ENCODE results near the gene VWA7. TPM values are rescaled to one million over a fixed set of nuclear protein-coding genes. Genes with fewer than 3 reads are reported as not detected.
A peak's percentile ranks its signal among the peaks of the same experiment; 100 is the strongest.
"Not testable (repeated sequence)": the region's sequence is repeated elsewhere in the genome, so short reads cannot be mapped to it uniquely, and the experiment has no call there.

Gene VWA7
- total RNA-seq, 1 donor: 0.36 TPM

- H3K4me1 ChIP-seq (ENCODE audit: insufficient read depth, low read length): peaks cover 13% of the 10 kb centered on the region
- no peak for DNase-seq (ENCODE audit: insufficient read length, low spot score, missing footprints)
- H3K4me3 ChIP-seq (ENCODE audit: insufficient read depth, low read length): no peak overlapping the region
- H3K4me2 ChIP-seq (ENCODE audit: insufficient read depth, low read length): no peak overlapping the region
- no peaks in the 10 kb centered on the region for H3K27me3 ChIP-seq (ENCODE audit: insufficient read depth, low read length)
- H2AFZ ChIP-seq (ENCODE audit: low read length): no peak overlapping the region
- H3K27ac ChIP-seq (ENCODE audit: low read depth, low read length): no peak overlapping the region
- no peaks in the 10 kb centered on the region for H3K9me3 ChIP-seq (ENCODE audit: low read depth, low read length)
- no peaks in the 10 kb centered on the region for H3K36me3 ChIP-seq (ENCODE audit: insufficient read depth, low read length)
- no peak for TF ChIP-seq CTCF (IDR thresholded peaks at IDR 0.05; ENCODE audit: extremely low read depth, low read depth, low read length)
- no peaks in the 10 kb centered on the region for H3K79me2 ChIP-seq (ENCODE audit: insufficient read depth, low read length)
- no peaks in the 10 kb centered on the region for H4K20me1 ChIP-seq (ENCODE audit: insufficient read depth, low read length)
Measured at GRCh38 chr6:31811645-31812044, 34.5 kb upstream of the VWA7 start.

DNA sequence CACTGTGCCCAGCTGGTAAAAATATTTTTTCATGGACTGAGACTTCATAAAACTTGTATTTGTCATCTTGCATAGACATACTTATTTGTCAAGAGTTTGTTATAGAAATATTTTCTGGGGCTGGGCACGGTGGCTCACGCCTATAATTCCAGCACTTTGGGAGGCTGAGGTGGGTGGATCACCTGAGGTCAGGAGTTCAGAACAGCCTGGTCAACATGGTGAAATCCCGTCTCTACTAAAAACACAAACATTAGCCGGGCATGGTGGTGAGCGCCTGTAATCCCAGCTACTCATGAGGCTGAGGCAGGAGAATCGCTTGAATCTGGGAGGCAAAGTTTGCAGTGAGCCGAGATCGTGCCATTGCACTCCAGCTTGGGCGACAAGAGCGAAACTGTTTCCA lies 31.5 kb upstream of the VWA7 start:
- H3K4me3 ChIP-seq (ENCODE audit: insufficient read depth, low read length); H3K27ac ChIP-seq (ENCODE audit: low read depth, low read length); H3K9me3 ChIP-seq (ENCODE audit: low read depth, low read length); H4K20me1 ChIP-seq (ENCODE audit: insufficient read depth, low read length); H3K27me3 ChIP-seq (ENCODE audit: insufficient read depth, low read length); DNase-seq (ENCODE audit: insufficient read length, low spot score, missing footprints); H2AFZ ChIP-seq (ENCODE audit: low read length); H3K4me2 ChIP-seq (ENCODE audit: insufficient read depth, low read length); H3K36me3 ChIP-seq (ENCODE audit: insufficient read depth, low read length): not testable (repeated sequence)
- Histone ChIP-seq H3K79me2 (ENCODE audit: insufficient read depth, low read length) (peaks cover 15% of the 10 kb centered on the region), H3K4me1 (ENCODE audit: insufficient read depth, low read length) (peaks cover 15% of the 10 kb centered on the region)

GRCh38 chr6:31806470-31807272 lies 29.5 kb upstream of the VWA7 start, which contains the start of gene LSM2:
Gene LSM2 (minus strand): TSS chr6:31806966. CDS start chr6:31806757, 209 bp downstream.
- peak within 1 kb of the TSS; percentile 98 for H3K4me2 ChIP-seq (ENCODE audit: insufficient read depth, low read length)
- peak within 1 kb of the TSS; percentile 91 for H3K27ac ChIP-seq (ENCODE audit: low read depth, low read length)

GRCh38 chr6:31805939-31806469 lies 28.9 kb upstream of the VWA7 start:
- Histone ChIP-seq H2AFZ (ENCODE audit: low read length) (peak overlapping the region; percentile 83), H3K79me2 (ENCODE audit: insufficient read depth, low read length) (peaks cover 18% of the 10 kb centered on the region), H3K27me3 (ENCODE audit: insufficient read depth, low read length) (no peaks in the 10 kb centered on the region), H3K4me2 (ENCODE audit: insufficient read depth, low read length) (peak overlapping the region; percentile 98), H3K4me1 (ENCODE audit: insufficient read depth, low read length) (peaks cover 12% of the 10 kb centered on the region), H3K4me3 (ENCODE audit: insufficient read depth, low read length) (peak overlapping the region; percentile 88), H3K36me3 (ENCODE audit: insufficient read depth, low read length) (no peaks in the 10 kb centered on the region), H3K27ac (ENCODE audit: low read depth, low read length) (peak overlapping the region; percentile 91), H4K20me1 (ENCODE audit: insufficient read depth, low read length) (no peaks in the 10 kb centered on the region), H3K9me3 (ENCODE audit: low read depth, low read length) (no peaks in the 10 kb centered on the region)
- DNase-seq (ENCODE audit: insufficient read length, low spot score, missing footprints): no peak
- no peak for TF ChIP-seq CTCF (IDR thresholded peaks at IDR 0.05; ENCODE audit: extremely low read depth, low read depth, low read length)

More at GRCh38 chr6:31806470-31807272, 29.5 kb upstream of the VWA7 start, which contains the start of gene LSM2:
- H3K4me1 ChIP-seq (ENCODE audit: insufficient read depth, low read length): peaks cover 12% of the 10 kb centered on the region
- peak; percentile 99 for DNase-seq (ENCODE audit: insufficient read length, low spot score, missing footprints)
- no peaks in the 10 kb centered on the region for H4K20me1 ChIP-seq (ENCODE audit: insufficient read depth, low read length)
- peak within 1 kb of the TSS; percentile 88 for H3K4me3 ChIP-seq (ENCODE audit: insufficient read depth, low read length)
- no peak for TF ChIP-seq CTCF (IDR thresholded peaks at IDR 0.05; ENCODE audit: extremely low read depth, low read depth, low read length)
- no peaks in the 10 kb centered on the region for H3K27me3 ChIP-seq (ENCODE audit: insufficient read depth, low read length)
- H3K36me3 ChIP-seq (ENCODE audit: insufficient read depth, low read length): no peaks in the 10 kb centered on the region
- H3K9me3 ChIP-seq (ENCODE audit: low read depth, low read length): no peaks in the 10 kb centered on the region
- peak within 1 kb of the TSS; percentile 83 for H2AFZ ChIP-seq (ENCODE audit: low read length)
- peaks cover 18% of the 10 kb centered on the region for H3K79me2 ChIP-seq (ENCODE audit: insufficient read depth, low read length)

- not testable (repeated sequence) for H3K27me3 ChIP-seq (ENCODE audit: insufficient read depth, low read length)
Measured at GRCh38 chr6:31801031-31801927, 24.2 kb upstream of the VWA7 start.

More at GRCh38 chr6:31801031-31801927, 24.2 kb upstream of the VWA7 start:
- not testable (repeated sequence) for H3K4me3 ChIP-seq (ENCODE audit: insufficient read depth, low read length); H3K9me3 ChIP-seq (ENCODE audit: low read depth, low read length); H3K27ac ChIP-seq (ENCODE audit: low read depth, low read length); H3K36me3 ChIP-seq (ENCODE audit: insufficient read depth, low read length); H3K4me1 ChIP-seq (ENCODE audit: insufficient read depth, low read length); DNase-seq (ENCODE audit: insufficient read length, low spot score, missing footprints); H3K4me2 ChIP-seq (ENCODE audit: insufficient read depth, low read length); H4K20me1 ChIP-seq (ENCODE audit: insufficient read depth, low read length); H2AFZ ChIP-seq (ENCODE audit: low read length)
- peaks cover 16% of the 10 kb centered on the region for H3K79me2 ChIP-seq (ENCODE audit: insufficient read depth, low read length)

Measured in osteoblast (primary cell).